ENCODE results near the gene DENND1C.

DENND1C gene

DNA sequence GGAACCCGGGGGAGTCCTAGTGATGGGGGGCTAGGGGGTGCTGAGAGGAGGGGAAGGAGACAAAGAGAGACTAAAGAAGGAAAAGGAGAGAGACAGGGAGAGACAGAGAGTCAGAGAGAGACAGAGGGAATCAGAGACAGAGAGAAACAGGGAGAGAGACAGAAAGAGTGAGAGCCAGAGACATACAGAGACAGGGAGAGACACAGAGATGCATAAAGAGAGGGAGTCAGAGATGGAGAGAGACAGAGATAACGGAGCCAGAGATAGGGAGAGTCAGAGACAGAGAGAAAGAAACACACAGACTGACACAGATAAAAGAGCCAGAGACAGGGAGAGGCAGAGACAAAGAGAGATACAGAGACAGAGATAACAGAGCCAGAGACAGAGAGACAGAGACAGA lies 47.8 kb upstream of the DENND1C start:
- peak overlapping the region; percentile 95 for H3K4me2 ChIP-seq (ENCODE audit: low read length)
- no peak overlapping the region for H2AFZ ChIP-seq (ENCODE audit: low read length)
- H3K4me3 ChIP-seq (ENCODE audit: low read depth, low read length, poor library complexity, severe bottlenecking) = peak overlapping the region; percentile 100
- H3K9me2 ChIP-seq (ENCODE audit: low read depth, low read length) = no peaks in the 10 kb centered on the region
- peaks cover 25% of the 10 kb centered on the region for H3K36me3 ChIP-seq (ENCODE audit: insufficient read depth, low read length)
- H3K4me1 ChIP-seq (ENCODE audit: insufficient read depth, low read length, severe bottlenecking) = peaks cover 53% of the 10 kb centered on the region
- H3K27me3 ChIP-seq (ENCODE audit: insufficient read depth, low read length) = no peaks in the 10 kb centered on the region
- TF ChIP-seq EZH2 (IDR thresholded peaks at IDR 0.05; ENCODE audit: borderline replicate concordance, low read length) (no peak), CTCF (IDR thresholded peaks at IDR 0.05; ENCODE audit: low read length) (no peak)
- H3K9me3 ChIP-seq (ENCODE audit: low read length) = no peaks in the 10 kb centered on the region
- peaks cover 6% of the 10 kb centered on the region for H3F3A ChIP-seq (ENCODE audit: insufficient read depth, low read length)
- no peaks in the 10 kb centered on the region for H4K20me1 ChIP-seq (ENCODE audit: insufficient read depth, low read length)
- peak overlapping the region; percentile 98 for H3K27ac ChIP-seq (ENCODE audit: low read depth, low read length, poor library complexity, severe bottlenecking)
- H3K79me2 ChIP-seq (ENCODE audit: insufficient read depth, low read length) = peaks cover 20% of the 10 kb centered on the region
- peak overlapping the region; percentile 99 for H3K9ac ChIP-seq (ENCODE audit: low read length)

DNA sequence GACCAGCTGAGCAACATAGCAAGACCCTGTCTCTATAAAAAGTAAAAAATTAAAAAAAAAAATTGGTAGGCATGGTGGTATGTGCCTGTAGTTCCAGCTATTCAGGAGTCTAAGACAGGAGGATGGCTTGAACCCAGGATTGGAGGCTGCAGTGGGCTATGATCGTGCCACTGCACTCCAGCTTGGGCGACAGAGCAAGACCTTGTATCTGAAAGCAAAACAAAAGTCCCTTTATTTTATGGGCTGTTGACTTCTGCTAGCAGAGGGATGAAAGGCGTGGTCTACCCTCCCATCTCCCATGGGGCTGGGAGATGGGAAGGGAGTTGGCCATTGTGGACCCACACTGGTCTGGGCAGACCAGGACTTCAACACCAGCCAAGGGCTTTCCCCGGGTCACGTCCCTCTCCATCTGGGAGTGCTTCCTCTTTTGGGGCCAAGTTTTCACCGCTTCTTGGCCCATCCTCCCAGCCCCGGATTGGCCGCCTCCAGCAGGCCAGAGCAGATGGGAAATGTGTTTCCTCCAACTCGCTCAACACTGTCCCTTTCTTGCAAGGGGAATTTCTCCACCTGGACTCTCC lies 47.0 kb upstream of the DENND1C start:
- peak overlapping the region; percentile 99 for H3K9ac ChIP-seq (ENCODE audit: low read length)
- peaks cover 56% of the 10 kb centered on the region for H3K4me1 ChIP-seq (ENCODE audit: insufficient read depth, low read length, severe bottlenecking)

DNA sequence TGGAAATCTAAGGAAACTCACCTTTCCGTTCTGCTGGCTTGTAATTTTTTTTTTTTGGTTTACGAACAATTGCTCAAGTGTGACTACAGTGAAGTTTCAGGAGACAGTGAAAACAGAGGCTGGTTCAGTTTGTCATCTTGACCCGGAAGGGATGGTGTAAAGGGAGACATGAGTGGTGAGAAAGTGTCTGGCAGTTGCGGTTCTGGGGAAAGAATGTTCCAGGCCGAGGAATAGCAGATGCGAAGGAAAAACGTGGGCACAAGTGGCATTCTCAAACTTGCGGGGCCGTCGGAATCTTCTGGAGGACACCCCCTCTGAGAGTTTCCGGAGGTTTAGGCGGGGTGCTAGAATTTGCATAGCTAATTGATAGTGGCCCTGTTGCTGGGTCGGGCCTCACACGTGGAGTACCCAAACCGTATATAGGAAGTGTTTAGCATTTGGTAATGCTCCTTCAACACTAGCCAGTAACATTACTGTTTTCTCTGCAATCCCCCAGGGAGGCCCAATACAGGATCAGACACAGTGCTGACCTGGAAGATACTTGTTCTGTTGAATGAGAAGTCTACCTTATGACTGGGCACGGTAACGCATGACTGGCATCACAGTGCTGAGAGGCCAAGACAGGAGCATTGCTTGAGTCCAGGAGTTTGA lies 46.4 kb upstream of the DENND1C start:
- Histone ChIP-seq H3K27me3 (ENCODE audit: insufficient read depth, low read length) (no peaks in the 10 kb centered on the region), H3K36me3 (ENCODE audit: insufficient read depth, low read length) (peaks cover 20% of the 10 kb centered on the region), H3F3A (ENCODE audit: insufficient read depth, low read length) (peaks cover 6% of the 10 kb centered on the region), H2AFZ (ENCODE audit: low read length) (no peak overlapping the region), H3K27ac (ENCODE audit: low read depth, low read length, poor library complexity, severe bottlenecking) (peak overlapping the region; percentile 98), H3K9me3 (ENCODE audit: low read length) (no peaks in the 10 kb centered on the region), H3K9ac (ENCODE audit: low read length) (peak overlapping the region; percentile 99), H3K4me1 (ENCODE audit: insufficient read depth, low read length, severe bottlenecking) (peaks cover 60% of the 10 kb centered on the region), H3K4me3 (ENCODE audit: low read depth, low read length, poor library complexity, severe bottlenecking) (peak overlapping the region; percentile 100), H3K9me2 (ENCODE audit: low read depth, low read length) (no peaks in the 10 kb centered on the region), H3K79me2 (ENCODE audit: insufficient read depth, low read length) (peaks cover 20% of the 10 kb centered on the region), H3K4me2 (ENCODE audit: low read length) (peak overlapping the region; percentile 95), H4K20me1 (ENCODE audit: insufficient read depth, low read length) (no peaks in the 10 kb centered on the region)
- no peak for TF ChIP-seq EZH2 (IDR thresholded peaks at IDR 0.05; ENCODE audit: borderline replicate concordance, low read length)

More for the DNA sequence above, 47.0 kb upstream of the DENND1C start:
- H3K4me3 ChIP-seq (ENCODE audit: low read depth, low read length, poor library complexity, severe bottlenecking) = peak overlapping the region; percentile 100
- no peaks in the 10 kb centered on the region for H4K20me1 ChIP-seq (ENCODE audit: insufficient read depth, low read length)
- peak overlapping the region; percentile 98 for H3K27ac ChIP-seq (ENCODE audit: low read depth, low read length, poor library complexity, severe bottlenecking)
- peak overlapping the region; percentile 95 for H3K4me2 ChIP-seq (ENCODE audit: low read length)
- H3K27me3 ChIP-seq (ENCODE audit: insufficient read depth, low read length) = no peaks in the 10 kb centered on the region
- TF ChIP-seq CTCF (IDR thresholded peaks at IDR 0.05; ENCODE audit: low read length) (no peak), EZH2 (IDR thresholded peaks at IDR 0.05; ENCODE audit: borderline replicate concordance, low read length) (no peak)
- peaks cover 20% of the 10 kb centered on the region for H3K36me3 ChIP-seq (ENCODE audit: insufficient read depth, low read length)
- no peaks in the 10 kb centered on the region for H3K9me3 ChIP-seq (ENCODE audit: low read length)
- H2AFZ ChIP-seq (ENCODE audit: low read length) = no peak overlapping the region
- H3K9me2 ChIP-seq (ENCODE audit: low read depth, low read length) = no peaks in the 10 kb centered on the region
- peaks cover 6% of the 10 kb centered on the region for H3F3A ChIP-seq (ENCODE audit: insufficient read depth, low read length)
- H3K79me2 ChIP-seq (ENCODE audit: insufficient read depth, low read length) = peaks cover 20% of the 10 kb centered on the region
